Mammary epithelial cell (primary cell): ENCODE results near the gene MTFMT.

ENCODE experiments used
- EZH2 ChIP-seq: IDR thresholded peaks from 2 replicates; pipeline ENCODE4 v1.6.1; 2012; ENCODE audit warnings: low read length, inconsistent platforms, borderline replicate concordance
- TF ChIP-seq, protein P1 (sequence below), 2 donors: IDR thresholded peaks in 1 of 2; conservative IDR thresholded peaks in 1 of 2; 2 replicates each; pipeline ENCODE4 v1.5.1; 2011 to 2012; ENCODE audit warnings: inconsistent platforms in 2 of 2, low read length in 2 of 2, mild to moderate bottlenecking in 2 of 2, control low read depth in 1 of 2, low read depth in 1 of 2; ENCODE audit not compliant: insufficient read depth in 1 of 2; ENCODE audit errors: extremely low read depth in 1 of 2

- TF ChIP-seq, protein P1, sequence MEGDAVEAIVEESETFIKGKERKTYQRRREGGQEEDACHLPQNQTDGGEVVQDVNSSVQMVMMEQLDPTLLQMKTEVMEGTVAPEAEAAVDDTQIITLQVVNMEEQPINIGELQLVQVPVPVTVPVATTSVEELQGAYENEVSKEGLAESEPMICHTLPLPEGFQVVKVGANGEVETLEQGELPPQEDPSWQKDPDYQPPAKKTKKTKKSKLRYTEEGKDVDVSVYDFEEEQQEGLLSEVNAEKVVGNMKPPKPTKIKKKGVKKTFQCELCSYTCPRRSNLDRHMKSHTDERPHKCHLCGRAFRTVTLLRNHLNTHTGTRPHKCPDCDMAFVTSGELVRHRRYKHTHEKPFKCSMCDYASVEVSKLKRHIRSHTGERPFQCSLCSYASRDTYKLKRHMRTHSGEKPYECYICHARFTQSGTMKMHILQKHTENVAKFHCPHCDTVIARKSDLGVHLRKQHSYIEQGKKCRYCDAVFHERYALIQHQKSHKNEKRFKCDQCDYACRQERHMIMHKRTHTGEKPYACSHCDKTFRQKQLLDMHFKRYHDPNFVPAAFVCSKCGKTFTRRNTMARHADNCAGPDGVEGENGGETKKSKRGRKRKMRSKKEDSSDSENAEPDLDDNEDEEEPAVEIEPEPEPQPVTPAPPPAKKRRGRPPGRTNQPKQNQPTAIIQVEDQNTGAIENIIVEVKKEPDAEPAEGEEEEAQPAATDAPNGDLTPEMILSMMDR (conservative IDR thresholded peaks at IDR 0.05 in 1 of 2, IDR thresholded peaks at IDR 0.05 in 1 of 2; ENCODE audit: extremely low read depth in 1 of 2, insufficient read depth in 1 of 2, low read depth in 1 of 2, low read length in 2 of 2) = no peak
- no peak for TF ChIP-seq EZH2
Observed at GRCh38 chr15:65058394-65059368, 29.2 kb upstream of the MTFMT start.
